CD4-positive, CD25-positive, alpha-beta regulatory T cell (primary cell): ENCODE measurements around the gene FRMD3. TPM values are rescaled to one million over a fixed set of nuclear protein-coding genes. Genes with fewer than 3 reads are reported as not detected.

ENCODE experiments used
- ATAC-seq, 2 donors: fragments of 150-1000 bp; cut with Tn5 transposase; one replicate each; pipeline ENCODE4 v1.10.0; 2021; ENCODE audit warnings: low read depth in 2 of 2, moderate number of reproducible peaks in 2 of 2, moderate library complexity in 1 of 2
- DNase-seq, 3 donors: peaks; one replicate each; pipeline versions ENCODE4 v3.0.0 to v3.0.0-alpha.2; 2012 to 2022; ENCODE audit warnings: mixed read lengths in 1 of 3
- H3K27ac ChIP-seq: one replicate; pipeline ENCODE4 v1.7.0; 2013; ENCODE audit warnings: mild to moderate bottlenecking, low read length; ENCODE audit not compliant: insufficient read depth, poor library complexity, severe bottlenecking
- H3K27me3 ChIP-seq: one replicate; pipeline ENCODE4 v1.7.0; 2013; ENCODE audit warnings: low read length; ENCODE audit not compliant: control insufficient read depth, insufficient read depth
- H3K36me3 ChIP-seq: one replicate; pipeline ENCODE4 v1.7.0; 2013; ENCODE audit warnings: mild to moderate bottlenecking, low read length, moderate library complexity; ENCODE audit not compliant: control insufficient read depth, insufficient read depth
- H3K4me1 ChIP-seq: 2 replicates; pipeline ENCODE4 v1.7.0; 2013; ENCODE audit warnings: mild to moderate bottlenecking, low read length; ENCODE audit not compliant: insufficient read depth, control insufficient read depth, poor library complexity, severe bottlenecking
- H3K4me3 ChIP-seq: one replicate; pipeline ENCODE4 v1.7.0; 2013; ENCODE audit warnings: low read depth, mild to moderate bottlenecking, low read length, moderate library complexity
- H3K9me3 ChIP-seq, 2 experiments: 1 replicate in 1 of 2; 2 replicates in 1 of 2; pipeline ENCODE4 v1.7.0; 2013; ENCODE audit warnings: low read length in 2 of 2, mild to moderate bottlenecking in 1 of 2, moderate library complexity in 1 of 2; ENCODE audit not compliant: control insufficient read depth in 2 of 2
- H3K27ac Mint-ChIP-seq, 3 donors: one replicate each; pipeline ENCODE4 v1.8.0; 2020 to 2022; ENCODE audit warnings: mild to moderate bottlenecking in 3 of 3, mixed read lengths in 3 of 3, moderate library complexity in 2 of 3
- H3K27me3 Mint-ChIP-seq: one replicate; pipeline ENCODE4 v1.8.0; 2022; ENCODE audit warnings: mild to moderate bottlenecking, mixed read lengths
- H3K36me3 Mint-ChIP-seq: one replicate; pipeline ENCODE4 v1.8.0; 2020; ENCODE audit warnings: mixed read lengths
- H3K4me1 Mint-ChIP-seq, 4 donors: one replicate each; pipeline ENCODE4 v1.8.0; 2020 to 2022; ENCODE audit warnings: mixed read lengths in 4 of 4, mild to moderate bottlenecking in 1 of 4
- H3K4me3 Mint-ChIP-seq, 4 donors: one replicate each; pipeline ENCODE4 v1.8.0; 2020 to 2022; ENCODE audit warnings: mild to moderate bottlenecking in 4 of 4, mixed read lengths in 4 of 4, moderate library complexity in 3 of 4
- H3K9me3 Mint-ChIP-seq, 7 donors: one replicate each; pipeline ENCODE4 v1.8.0; 2020 to 2022; ENCODE audit warnings: mixed read lengths in 7 of 7, mild to moderate bottlenecking in 3 of 7, moderate library complexity in 2 of 7
- polyA plus RNA-seq, 4 donors: library from polyadenylated mRNA; unstranded; fragments of 300-500 nt; fragmentation: Illumina TruSeq; gene quantifications; one replicate each; pipeline ENCODE4 v1.2.3, GENCODE V29; 2021
- total RNA-seq: library from RNA; stranded (reverse); gene quantifications from one replicate; pipeline ENCODE4 v1.2.3, GENCODE V29; 2022

Gene FRMD3
- total and polyA plus RNA-seq, 5 donors from 2014 or later, result 0.25 to 2.8 TPM; not detected in 3

DNA sequence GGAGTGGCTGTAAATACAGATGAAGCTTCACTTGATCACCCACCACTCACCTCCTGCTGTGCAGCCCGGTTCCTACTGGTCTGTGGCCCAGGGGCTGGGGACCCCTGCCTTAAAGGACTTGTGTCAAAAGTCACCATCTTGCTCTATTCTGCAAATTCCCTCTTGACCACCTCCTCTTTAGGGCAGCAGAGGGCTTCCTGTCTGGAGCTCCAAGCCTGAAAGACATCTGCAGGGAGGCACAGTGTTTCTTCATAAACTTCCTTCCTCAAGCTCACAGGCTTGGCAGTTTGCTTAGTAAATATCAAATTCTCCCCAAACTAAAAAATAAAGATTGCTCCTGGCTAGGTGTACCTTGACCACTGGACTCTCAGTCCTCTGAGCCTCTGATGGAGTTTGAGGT is 104.4 kb downstream of the FRMD3 start:
- no peaks in the 10 kb centered on the region for H3K9me3 ChIP-seq
- Mint-ChIP-seq H3K4me3 (no peak overlapping the region), H3K4me1 (no peaks in the 10 kb centered on the region), H3K9me3 (no peaks in the 10 kb centered on the region), H3K36me3 (no peaks in the 10 kb centered on the region), H3K27ac (no peak overlapping the region), H3K27me3 (no peaks in the 10 kb centered on the region)
- DNase-seq (no peak), ATAC-seq (no peak)
- H3K27ac ChIP-seq, result no peak overlapping the region
- no peak overlapping the region for H3K4me3 ChIP-seq
- no peaks in the 10 kb centered on the region for H3K36me3 ChIP-seq
- no peaks in the 10 kb centered on the region for H3K4me1 ChIP-seq
- H3K27me3 ChIP-seq, result no peaks in the 10 kb centered on the region

GRCh38 chr9:83432877-83433550 is 105.2 kb downstream of the FRMD3 start:
- Mint-ChIP-seq H3K27ac (no peak overlapping the region), H3K4me1 (no peaks in the 10 kb centered on the region), H3K9me3 (no peaks in the 10 kb centered on the region), H3K27me3 (no peaks in the 10 kb centered on the region), H3K4me3 (no peak overlapping the region), H3K36me3 (no peaks in the 10 kb centered on the region)
- no peak for DNase-seq
- Histone ChIP-seq H3K9me3 (no peaks in the 10 kb centered on the region), H3K4me1 (no peaks in the 10 kb centered on the region), H3K4me3 (no peak overlapping the region), H3K27ac (no peak overlapping the region), H3K36me3 (no peaks in the 10 kb centered on the region), H3K27me3 (no peaks in the 10 kb centered on the region)
- no peak for ATAC-seq

GRCh38 chr9:83432104-83432627 is 106.0 kb downstream of the FRMD3 start:
- H3K4me3 Mint-ChIP-seq, result no peak overlapping the region
- no peaks in the 10 kb centered on the region for H3K9me3 Mint-ChIP-seq
- no peaks in the 10 kb centered on the region for H3K27me3 ChIP-seq
- no peaks in the 10 kb centered on the region for H3K9me3 ChIP-seq
- no peak overlapping the region for H3K27ac Mint-ChIP-seq
- DNase-seq (no peak), ATAC-seq (no peak)
- H3K4me1 Mint-ChIP-seq, result no peaks in the 10 kb centered on the region
- H3K27me3 Mint-ChIP-seq, result no peaks in the 10 kb centered on the region
- H3K36me3 ChIP-seq, result no peaks in the 10 kb centered on the region
- H3K36me3 Mint-ChIP-seq, result no peaks in the 10 kb centered on the region
- no peaks in the 10 kb centered on the region for H3K4me1 ChIP-seq
- H3K4me3 ChIP-seq, result no peak overlapping the region
- H3K27ac ChIP-seq, result no peak overlapping the region

DNA sequence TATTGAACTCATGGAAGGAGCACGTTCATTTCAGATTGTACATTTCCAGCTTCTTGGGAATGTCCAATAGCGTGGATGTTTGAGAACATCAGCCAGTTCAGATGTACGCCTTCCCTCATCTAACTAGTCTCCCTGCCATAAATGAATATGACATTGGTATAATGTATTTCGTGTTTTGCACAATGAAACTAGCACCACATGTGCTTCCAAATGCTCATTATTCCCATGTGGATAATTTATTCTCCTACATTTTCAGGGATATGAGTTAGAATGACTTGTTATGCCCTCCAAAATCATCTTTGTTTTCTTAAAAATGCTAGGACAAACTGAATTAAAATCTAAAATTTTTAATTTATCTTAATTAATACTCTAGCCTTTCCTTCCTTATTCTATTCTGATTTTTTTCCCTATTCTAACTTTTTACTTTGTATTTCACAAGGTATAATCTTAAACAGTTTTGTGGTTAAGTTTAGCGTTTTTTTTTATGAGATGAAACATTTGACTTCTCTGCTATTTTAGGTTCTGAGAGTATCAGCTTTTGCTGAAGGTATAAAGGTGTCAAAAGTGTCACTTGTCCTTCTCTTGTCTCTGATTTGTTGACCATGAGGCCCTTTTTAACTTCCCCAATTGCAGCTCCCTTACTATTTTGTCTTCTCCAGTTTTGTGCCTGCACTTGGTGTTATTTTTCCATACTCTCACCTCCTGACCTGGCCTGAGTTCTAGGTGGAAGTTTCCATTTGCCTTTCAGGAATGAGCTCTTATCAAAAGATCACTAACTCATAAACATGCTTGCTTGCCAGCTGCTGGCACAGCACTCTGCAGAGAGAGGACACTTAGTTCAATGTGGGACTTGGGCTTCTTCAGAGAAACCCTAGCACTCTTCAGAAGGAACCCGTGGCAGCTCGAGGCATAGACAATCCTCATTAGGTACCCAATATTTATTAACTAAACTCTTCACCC is 106.8 kb downstream of the FRMD3 start:
- Histone ChIP-seq H3K4me1 (no peaks in the 10 kb centered on the region), H3K4me3 (no peak overlapping the region), H3K27me3 (no peaks in the 10 kb centered on the region), H3K27ac (no peak overlapping the region), H3K9me3 (no peaks in the 10 kb centered on the region), H3K36me3 (no peaks in the 10 kb centered on the region)
- no peaks in the 10 kb centered on the region for H3K9me3 Mint-ChIP-seq
- H3K4me3 Mint-ChIP-seq, result no peak overlapping the region
- no peaks in the 10 kb centered on the region for H3K36me3 Mint-ChIP-seq
- peak overlapping the region in 1 of 3 donors; percentile 15 for H3K27ac Mint-ChIP-seq
- no peaks in the 10 kb centered on the region for H3K4me1 Mint-ChIP-seq
- H3K27me3 Mint-ChIP-seq, result no peaks in the 10 kb centered on the region
- DNase-seq, result no peak
- ATAC-seq, result no peak

GRCh38 chr9:83430681-83431080 is 107.5 kb downstream of the FRMD3 start:
- Mint-ChIP-seq H3K27me3 (no peaks in the 10 kb centered on the region), H3K4me3 (no peak overlapping the region), H3K9me3 (no peaks in the 10 kb centered on the region), H3K27ac (no peak overlapping the region), H3K4me1 (no peaks in the 10 kb centered on the region), H3K36me3 (no peaks in the 10 kb centered on the region)
- ATAC-seq (no peak), DNase-seq (no peak)
- Histone ChIP-seq H3K27me3 (no peaks in the 10 kb centered on the region), H3K4me1 (no peaks in the 10 kb centered on the region), H3K4me3 (no peak overlapping the region), H3K27ac (no peak overlapping the region), H3K9me3 (no peaks in the 10 kb centered on the region), H3K36me3 (no peaks in the 10 kb centered on the region)

DNA sequence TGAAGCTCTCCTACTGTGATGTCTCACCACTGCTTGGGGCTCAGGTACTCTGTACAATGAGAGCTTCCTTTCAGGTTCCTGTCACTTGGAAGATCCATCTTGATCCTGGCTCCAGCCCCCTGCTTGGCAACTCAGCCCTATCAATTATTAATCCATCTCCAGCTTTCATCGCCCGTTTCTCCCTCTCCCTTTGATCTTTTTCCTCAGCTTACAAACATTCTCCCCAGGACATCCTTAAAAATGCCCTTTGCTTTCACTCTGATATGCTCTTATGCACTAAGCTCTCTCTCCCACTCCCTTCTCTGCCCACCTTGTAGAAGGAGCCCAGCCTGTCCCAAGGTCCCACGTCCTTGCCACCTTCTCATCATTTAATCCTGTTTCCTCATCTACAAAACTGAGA is 109.0 kb downstream of the FRMD3 start:
- no peaks in the 10 kb centered on the region for H3K4me1 Mint-ChIP-seq
- H3K4me3 Mint-ChIP-seq, result no peak overlapping the region
- H3K4me1 ChIP-seq, result no peaks in the 10 kb centered on the region
- no peaks in the 10 kb centered on the region for H3K27me3 Mint-ChIP-seq
- DNase-seq (no peak), ATAC-seq (no peak)
- H3K27ac ChIP-seq, result no peak overlapping the region
- no peaks in the 10 kb centered on the region for H3K36me3 ChIP-seq
- H3K4me3 ChIP-seq, result no peak overlapping the region
- no peak overlapping the region for H3K27ac Mint-ChIP-seq
- H3K9me3 ChIP-seq, result no peaks in the 10 kb centered on the region
- H3K9me3 Mint-ChIP-seq, result no peaks in the 10 kb centered on the region
- H3K36me3 Mint-ChIP-seq, result no peaks in the 10 kb centered on the region
- H3K27me3 ChIP-seq, result no peaks in the 10 kb centered on the region

DNA sequence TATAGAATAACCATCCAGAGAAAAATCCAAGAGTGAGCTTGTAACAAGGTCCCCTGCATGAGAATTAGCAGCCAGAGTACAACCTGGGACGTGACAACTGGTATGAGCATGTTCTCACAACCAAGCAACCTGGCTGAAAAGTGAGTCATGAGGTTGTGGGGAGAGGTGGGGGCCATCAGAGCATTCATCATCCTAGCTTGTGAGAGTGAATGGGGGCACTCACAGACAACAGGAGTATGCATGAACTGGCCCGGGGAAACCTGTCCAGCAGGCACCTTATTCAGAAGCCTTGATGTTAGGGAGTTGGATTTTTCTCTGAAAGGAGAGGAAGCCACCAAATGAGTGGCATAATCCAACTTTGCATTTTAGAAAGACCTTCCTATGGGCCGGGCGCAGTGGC is 113.0 kb downstream of the FRMD3 start:
- H3K36me3 ChIP-seq, result no peaks in the 10 kb centered on the region
- H3K4me1 ChIP-seq, result no peaks in the 10 kb centered on the region
- H3K4me1 Mint-ChIP-seq, result no peaks in the 10 kb centered on the region
- H3K36me3 Mint-ChIP-seq, result no peaks in the 10 kb centered on the region
- no peak overlapping the region for H3K27ac Mint-ChIP-seq
- no peak overlapping the region for H3K27ac ChIP-seq
- DNase-seq, result no peak
- ATAC-seq, result no peak
- no peaks in the 10 kb centered on the region for H3K27me3 ChIP-seq
- H3K4me3 Mint-ChIP-seq, result no peak overlapping the region
- no peaks in the 10 kb centered on the region for H3K27me3 Mint-ChIP-seq
- no peak overlapping the region for H3K4me3 ChIP-seq
- no peaks in the 10 kb centered on the region for H3K9me3 ChIP-seq
- H3K9me3 Mint-ChIP-seq, result no peaks in the 10 kb centered on the region
